Body of pancreas (tissue), 4 donors: ENCODE results near the gene UBE2R2.

Source experiments
- POLR2A ChIP-seq, 3 donors: fragments of 450-650 bp; IDR thresholded peaks; one replicate each; pipeline ENCODE4 v1.6.1; 2016; ENCODE audit warnings: antibody characterized with exemption in 3 of 3, mild to moderate bottlenecking in 2 of 3
- TF ChIP-seq, protein P1 (sequence below), 7 experiments: fragments of 450-650 bp in 4 of 7; fragments of 200-600 bp in 3 of 7; sonication (generic) in 3 of 7; IDR thresholded peaks; one replicate each; pipeline ENCODE4 v1.5.1; 2016 to 2019; ENCODE audit warnings: antibody characterized with exemption in 7 of 7

DNA sequence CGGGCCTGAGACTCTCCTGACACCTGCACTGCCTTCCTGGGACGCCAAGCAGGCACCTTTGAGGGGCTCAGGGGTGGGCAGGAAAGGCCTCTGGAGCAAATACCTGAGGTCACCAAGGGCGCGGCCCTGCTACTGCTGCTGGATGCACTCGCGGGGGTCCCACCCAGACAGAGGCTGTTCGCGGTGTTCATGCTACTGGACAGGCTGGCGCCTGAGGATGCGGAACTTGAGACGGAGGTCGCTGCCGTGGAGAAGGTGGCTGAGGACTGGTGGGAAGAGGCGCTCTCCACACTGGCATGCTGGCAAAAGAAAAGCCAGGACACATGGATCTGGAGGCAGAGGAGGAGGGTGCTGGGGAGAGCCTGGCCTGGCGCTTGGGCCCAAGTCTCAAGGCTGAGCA, 110.7 kb downstream of the UBE2R2 start:
- TF ChIP-seq POLR2A (IDR thresholded peaks at IDR 0.05), result no peak
- TF ChIP-seq, protein P1, sequence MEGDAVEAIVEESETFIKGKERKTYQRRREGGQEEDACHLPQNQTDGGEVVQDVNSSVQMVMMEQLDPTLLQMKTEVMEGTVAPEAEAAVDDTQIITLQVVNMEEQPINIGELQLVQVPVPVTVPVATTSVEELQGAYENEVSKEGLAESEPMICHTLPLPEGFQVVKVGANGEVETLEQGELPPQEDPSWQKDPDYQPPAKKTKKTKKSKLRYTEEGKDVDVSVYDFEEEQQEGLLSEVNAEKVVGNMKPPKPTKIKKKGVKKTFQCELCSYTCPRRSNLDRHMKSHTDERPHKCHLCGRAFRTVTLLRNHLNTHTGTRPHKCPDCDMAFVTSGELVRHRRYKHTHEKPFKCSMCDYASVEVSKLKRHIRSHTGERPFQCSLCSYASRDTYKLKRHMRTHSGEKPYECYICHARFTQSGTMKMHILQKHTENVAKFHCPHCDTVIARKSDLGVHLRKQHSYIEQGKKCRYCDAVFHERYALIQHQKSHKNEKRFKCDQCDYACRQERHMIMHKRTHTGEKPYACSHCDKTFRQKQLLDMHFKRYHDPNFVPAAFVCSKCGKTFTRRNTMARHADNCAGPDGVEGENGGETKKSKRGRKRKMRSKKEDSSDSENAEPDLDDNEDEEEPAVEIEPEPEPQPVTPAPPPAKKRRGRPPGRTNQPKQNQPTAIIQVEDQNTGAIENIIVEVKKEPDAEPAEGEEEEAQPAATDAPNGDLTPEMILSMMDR (IDR thresholded peaks at IDR 0.05), result no peak
